GF-D8 (cell line): ENCODE measurements around the gene CWC22.
"Not testable (repeated sequence)": the region's sequence is repeated elsewhere in the genome, so short reads cannot be mapped to it uniquely, and the experiment has no call there.

Experiments
- DNase-seq: peaks from one replicate; lab custom pipeline; 2025; lab: John Stamatoyannopoulos, UW

Gene CWC22

DNA sequence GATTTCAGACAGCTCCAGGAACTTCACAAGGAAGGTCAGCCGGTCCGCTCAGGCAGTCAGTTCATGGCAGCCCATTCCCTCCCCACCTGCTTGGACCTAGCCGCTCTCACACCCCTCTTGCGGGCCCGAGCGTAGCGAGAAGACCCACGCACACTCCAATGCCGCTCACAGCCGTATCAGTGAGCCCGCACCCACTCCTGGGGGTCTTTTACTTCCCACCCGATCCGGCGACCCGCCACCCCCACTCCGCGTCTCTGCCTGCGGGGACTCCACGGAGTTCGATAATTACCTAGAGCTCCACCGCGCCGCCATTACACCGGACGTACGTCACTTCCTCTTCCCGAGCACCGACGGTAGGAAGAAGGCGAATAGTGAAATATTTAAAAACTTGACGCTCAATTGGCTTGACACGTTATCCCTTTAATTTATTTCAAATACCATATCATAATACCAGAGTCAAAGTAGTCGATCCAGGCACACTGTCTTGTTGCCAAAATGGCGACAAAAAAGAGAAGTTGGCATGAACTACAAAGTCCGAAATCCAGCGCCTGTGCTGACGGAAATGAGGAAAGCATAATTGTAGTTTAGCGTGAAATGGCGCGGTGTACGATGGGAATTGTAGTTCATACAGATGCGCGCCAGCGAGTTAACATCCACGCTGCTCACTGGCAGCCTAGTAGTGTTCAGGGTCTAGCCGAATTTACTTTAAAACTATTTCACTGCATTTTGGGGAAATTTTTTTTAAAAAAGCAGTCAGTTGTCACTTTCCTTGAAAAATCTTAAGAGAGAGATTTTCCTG, at the start of gene CWC22:
TSS of gene CWC22 (minus strand) at position 517 of the 799 bp plus-strand sequence. CDS start 13,956 bp downstream, outside the sequence.
- peak; percentile 80 for DNase-seq

DNA sequence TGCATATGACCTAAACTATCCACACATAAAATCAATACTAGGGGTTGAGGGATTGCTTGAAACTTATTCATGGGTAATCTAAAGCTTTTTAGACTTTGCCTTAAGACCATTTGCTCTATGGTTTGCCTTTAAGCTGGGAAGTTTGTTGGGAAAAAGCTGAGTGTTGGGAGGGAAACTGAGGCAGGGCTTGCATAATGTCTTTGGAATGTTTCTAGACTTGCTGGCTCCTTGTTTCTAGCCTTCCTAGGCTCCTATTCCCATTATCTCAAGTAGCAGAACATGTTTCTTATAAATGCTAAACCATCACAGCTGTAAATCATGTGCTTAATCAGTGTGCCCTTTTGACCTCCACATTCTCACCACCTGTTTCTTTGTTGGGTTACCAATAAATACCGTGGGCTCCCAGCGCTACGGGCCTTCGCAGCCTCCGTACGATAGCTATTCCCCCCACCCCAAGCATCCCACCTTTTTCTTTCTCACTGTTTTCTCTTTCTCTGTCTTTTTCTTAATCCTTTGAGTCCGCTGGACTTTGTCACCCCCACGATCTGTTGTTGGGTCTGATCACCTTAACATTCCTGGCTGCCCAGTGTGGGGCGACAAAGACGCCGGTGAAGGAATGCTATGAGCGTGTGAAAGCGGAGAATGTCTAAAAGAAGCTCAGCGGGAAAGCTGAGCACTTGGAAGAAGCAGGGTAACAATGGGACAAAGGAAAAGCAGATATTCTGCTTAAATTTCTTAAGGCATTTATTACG, 49.4 kb upstream of the CWC22 start:
- DNase-seq, result no peak

DNA sequence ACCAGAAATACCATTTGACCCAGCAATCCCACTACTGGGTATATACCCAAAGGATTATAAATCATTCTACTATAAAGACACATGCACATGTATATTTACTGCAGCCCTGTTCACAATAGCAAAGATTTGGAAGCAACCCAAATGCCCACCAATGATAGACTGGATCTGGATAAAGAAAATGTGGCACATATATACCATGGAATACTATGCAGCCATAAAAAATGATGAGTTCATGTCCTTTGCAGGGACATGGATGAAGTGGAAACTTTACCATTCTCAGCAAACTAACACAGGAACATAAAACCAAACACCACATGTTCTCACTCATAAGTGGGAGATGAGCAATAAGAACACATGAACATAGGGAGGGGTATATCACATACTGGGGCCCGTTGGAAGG, 47.5 kb upstream of the CWC22 start:
- not testable (repeated sequence) for DNase-seq

DNA sequence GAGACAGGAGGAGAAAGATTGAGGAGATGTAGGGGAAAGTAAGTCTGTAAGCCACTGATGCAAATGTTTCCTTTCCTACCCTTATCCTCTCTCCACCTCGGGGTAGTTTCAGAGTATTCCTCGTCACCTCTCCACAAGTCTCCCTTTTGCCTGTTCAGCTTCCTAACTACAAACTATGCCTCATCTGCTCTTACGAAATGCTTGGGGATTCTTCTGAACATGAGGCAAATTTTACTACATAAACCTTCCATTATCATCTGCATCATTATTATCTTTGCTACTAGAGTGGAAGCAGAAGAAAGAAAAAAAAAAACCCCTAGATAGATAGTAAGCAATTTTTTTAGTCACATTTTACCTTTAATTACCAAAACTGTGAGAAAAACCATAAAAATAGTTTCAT, 43.1 kb upstream of the CWC22 start:
- no peak for DNase-seq

DNA sequence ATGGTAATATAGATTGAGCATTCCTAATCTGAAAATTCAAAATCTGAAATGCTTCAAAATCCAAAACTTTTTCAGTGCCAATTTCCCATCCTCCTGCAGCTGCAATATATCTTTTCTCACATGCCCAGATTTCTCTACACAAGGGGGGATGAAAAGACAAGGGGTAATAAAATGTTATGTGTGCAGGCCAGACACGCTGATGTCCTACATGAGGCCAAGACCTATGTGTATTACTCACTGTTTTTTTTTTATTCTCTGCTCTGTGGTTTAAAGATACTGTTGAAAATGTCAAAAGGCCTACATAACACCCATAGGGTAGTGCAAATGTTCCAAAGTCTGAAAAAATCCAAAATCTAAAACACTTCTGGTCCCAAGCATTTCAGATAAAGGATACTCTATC, 41.2 kb upstream of the CWC22 start:
- no peak for DNase-seq

DNA sequence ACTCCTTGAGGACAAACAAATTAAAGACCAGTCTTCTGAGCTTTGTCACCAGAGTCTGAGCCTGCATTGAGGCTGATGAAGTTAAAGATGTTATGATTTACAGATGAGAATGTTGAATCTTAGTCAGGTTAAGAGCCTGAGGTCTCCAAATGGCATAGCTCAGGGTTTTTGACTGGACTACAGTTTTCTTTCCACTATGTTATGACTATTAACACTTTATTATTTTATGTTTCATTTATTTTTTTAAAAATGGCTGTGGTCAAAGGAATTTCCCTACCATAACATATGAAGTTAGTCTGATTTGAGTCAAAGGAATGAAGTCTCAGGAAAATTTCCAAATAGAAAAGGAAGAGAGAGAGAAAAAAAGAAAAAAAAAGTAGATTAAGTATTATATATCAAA, 39.7 kb upstream of the CWC22 start:
- DNase-seq, result no peak

DNA sequence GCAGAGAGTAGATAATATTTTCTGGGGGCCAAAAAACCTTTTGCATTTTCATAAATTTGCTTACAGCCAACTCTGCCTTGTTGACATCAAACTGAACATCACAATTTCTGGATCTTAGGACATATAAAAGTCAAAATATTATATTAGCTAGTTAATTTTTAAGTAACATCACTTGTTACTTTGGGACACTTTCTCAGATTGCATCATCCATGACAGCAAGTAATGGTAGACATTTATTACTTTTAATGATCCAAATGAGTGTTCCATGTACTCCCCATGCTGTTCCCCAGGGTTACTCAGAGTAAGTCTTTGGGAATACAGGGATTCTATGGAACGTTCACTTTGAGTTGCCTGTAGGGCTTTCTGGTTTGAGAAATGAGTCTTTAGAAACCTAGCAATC, 39.1 kb upstream of the CWC22 start:
- no peak for DNase-seq

DNA sequence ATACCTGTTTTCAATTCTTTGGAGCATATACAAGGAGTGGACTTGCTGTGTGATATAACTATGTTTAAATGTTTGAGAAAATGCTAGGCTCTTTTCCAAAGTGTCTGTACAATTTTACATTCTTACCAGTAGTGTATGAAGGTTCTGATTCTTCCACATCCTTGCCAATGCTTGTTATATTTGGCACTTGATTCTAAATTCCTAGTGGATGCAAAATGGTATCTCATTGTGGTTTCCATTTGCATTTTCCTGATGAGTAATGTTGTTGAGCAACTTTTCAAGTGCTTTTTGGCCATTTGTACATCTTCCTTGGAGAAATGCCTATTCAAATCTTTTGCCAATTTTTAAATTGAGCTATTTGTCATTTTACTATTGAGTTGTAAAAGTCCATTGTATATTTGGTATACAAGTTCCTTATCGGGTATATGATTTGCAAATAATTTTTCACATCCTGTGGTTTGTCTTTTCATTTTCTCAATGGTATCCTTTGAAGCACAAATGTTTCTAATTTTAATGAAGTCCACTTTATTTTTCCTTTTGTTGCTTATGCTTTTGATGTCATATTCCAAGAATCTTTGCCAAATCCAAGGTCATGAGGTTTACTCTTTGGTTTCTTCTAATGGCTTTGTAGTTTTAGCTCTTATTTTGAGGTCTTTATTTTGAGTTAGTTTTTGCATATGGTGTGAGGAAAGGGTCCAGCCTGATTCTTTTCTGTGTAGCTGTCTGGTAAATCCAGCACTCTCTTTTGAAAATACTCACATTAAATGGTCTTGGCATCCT, 33.2 kb upstream of the CWC22 start:
- DNase-seq, result no peak

DNA sequence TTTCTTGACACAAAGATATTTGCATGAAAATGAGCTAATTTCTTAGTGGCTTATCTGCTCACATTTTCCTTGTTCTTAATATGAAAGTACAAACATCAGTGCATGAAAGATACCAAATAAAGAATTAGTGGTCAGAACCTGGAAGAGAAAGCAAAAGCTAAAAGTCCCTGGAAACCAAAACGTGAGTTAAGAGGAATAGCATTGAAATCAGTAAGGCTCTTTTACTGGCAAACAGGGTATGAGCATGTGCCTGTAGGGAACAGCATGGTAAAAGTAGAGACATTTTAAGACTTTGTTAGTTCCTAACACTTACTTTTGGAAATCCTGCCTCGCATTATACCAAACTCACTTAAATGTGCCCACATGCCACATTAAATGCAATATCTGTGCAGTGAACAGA, 31.9 kb upstream of the CWC22 start:
- no peak for DNase-seq

DNA sequence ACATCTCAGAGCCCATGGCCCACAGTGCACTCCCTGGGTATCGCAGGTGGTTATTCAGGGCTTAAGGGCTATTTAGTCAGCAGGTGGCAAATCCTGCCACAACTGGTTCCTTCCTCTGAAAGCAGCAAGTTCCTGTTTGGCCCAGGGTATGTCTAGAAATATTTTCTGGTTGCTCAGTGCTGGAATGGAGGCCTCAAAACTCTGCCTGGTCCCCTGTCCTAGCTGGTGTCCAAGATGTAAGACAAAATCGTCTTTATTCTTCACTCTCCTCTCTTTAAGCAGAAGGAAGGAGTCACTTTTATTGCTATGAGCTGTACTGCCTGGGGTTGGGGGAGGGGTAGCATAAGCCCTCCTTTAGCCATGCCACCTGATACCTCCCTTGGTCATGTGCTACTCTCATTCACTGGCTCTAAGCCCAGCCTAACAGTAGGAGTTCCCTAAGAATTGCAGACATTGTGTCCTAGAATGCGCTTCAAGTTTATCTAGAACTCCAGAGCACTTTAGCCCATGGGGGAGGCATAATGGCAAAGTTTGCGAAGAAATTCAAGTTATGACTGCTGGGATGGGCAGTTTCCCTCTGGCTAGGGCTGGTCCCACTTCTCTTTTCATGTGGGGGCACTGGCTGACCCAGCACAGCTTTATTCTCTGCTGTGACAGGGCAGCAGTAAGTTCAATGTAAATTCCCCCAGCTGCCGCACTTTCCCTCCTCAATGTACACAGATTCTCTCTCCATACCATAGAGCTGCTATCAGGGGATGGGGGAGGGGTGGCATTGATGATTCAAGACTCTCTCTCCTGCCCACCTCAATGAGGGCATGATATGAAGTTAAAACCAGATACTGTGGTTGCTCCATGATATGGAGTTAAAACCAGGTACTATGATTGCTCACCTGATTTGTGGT, 27.1 kb upstream of the CWC22 start:
- DNase-seq, result no peak

DNA sequence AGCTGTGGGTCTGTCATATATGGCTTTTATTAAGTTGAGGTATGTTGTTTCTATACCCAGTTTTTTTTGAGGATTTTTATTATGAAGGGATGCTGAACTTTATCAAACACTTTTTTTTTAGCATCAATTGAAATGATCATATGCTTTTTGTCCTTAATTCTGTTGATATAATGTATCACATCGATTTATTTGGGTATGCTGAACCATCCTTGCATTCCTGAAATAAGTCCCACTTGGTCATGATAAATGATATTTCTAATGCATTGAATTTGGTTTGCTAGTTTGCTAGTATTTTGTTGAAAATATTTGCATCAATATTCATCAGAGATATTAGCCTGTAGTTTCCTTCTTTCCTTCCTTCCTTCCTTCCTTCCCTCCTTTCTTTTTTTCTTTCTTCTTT, 22.5 kb upstream of the CWC22 start:
- no peak for DNase-seq

DNA sequence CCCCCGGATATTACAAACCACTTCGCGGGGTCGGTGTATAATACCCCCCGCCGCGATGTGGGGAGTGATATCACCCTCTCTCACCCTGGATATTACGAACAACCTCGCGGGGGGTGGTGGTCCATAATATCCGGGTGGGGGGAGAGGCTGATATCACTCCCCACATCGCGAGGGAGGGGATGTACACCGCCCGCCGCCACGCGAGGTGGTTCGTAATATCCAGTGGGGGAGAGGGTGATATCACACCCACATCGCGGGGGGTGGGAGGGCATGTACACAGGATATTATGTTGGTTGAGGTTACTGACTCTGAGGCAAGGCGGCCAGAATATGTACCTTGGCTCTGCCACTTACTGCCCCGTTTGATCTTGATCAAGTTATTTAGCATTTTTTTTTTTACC, 14.8 kb upstream of the CWC22 start:
- no peak for DNase-seq

DNA sequence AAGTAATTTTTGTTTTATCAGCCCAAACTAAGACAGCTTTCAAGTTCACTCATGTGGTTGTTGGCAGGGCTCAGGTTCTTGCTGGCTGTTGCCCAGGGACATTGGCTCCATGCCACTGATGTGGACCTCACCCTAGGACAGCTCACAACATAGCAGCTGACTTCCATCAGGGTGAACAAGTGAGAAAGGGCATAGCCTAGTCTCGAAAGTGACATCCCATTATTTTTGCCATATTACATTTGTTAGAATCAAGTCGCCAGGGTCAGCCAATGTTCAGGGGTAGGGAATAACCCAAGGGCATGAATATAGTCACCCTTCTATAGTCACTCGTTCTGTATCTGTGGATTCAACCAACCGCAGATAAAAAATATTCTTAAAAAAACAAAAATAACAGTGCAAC, 10.7 kb upstream of the CWC22 start:
- no peak for DNase-seq

DNA sequence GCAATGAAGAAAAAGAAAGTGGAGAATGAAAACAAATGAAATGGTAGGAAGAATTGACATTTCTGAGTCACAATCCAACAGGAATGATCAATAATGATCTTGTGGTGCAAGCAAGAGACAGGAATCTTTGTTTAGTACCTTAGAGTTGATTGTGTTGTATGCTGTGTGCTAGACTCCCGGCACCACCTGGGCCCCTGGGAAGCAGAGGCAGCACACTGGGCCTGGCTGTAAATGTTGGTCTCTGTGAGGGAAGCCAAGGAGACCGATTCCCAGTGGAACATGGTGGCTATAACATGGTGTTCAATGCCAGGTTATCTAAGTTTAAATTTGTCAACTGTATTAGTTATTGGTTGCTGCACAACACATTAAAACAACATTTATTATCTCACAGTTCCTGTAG, 9.8 kb upstream of the CWC22 start:
- no peak for DNase-seq

DNA sequence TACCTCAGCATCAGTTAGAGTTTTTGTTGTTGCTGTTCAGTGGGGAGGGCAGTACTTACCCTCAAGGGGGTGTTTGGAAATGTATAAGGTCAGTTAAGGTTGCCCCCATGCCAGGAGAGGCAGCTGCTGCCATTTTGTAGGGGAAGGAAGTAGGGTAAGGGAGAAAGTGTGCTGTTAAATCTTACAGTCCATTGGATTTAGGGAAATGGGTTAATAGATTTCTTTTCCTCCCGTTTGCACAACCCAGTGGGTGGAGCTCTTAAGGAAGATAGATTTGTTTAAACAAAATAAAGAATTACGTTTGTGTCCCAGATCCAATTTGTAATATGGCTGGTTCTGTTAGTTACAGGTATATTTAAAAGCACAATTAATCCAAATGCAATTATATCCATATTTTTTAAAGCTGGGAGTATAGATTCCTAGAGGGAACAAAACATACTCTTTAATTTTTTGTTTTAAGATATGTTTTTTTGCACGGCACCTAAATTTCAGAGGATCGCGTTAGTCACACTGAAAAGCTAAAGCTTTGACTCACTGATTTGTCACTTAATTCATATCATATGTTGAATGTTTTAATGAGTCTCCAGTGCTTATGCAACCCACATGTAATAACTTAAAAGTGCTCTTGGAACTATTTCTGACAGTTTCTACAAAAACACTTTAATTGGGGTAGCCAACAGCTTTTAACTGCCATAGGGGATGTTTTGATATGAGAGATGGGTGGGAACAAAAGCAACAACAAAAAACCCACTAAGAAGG, 9.0 kb upstream of the CWC22 start:
- no peak for DNase-seq

DNA sequence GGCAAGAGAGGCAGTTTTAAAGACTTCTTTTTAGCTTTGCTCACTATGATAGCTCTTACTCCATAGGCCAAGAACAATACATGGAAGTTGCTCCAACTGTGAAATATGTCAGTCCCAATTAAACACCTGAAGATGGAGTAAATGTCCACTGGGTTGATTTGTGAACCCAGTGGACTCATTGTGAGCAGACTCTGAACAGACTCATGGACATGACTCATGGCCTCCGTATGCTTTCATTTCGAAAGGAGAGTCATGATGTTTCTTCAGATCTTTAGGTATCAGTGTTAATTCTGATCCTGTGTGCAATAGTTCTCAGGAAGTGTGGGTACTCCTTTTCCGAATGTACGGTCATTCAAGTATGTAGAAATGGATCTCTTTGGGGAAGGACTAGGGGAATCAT, 5.4 kb upstream of the CWC22 start:
- no peak for DNase-seq

DNA sequence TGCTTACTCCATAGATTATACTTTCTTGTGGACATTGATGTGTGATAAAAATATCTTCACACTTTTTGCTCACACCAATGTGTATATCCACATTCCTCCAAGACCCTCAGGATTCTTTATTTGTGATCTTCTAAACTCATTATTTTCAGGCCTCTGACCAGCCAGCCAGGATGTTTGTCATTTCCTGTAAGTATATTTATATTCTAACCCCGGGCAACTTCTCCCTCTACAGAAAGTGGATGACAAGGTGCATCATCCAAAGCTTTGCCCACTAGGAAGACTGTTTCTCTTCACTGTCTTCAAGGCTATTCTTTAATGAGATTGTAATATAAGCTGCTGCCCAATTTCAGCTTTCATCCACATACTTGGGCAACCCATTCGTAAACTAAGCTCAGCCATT, 3.6 kb upstream of the CWC22 start:
- DNase-seq, result no peak

DNA sequence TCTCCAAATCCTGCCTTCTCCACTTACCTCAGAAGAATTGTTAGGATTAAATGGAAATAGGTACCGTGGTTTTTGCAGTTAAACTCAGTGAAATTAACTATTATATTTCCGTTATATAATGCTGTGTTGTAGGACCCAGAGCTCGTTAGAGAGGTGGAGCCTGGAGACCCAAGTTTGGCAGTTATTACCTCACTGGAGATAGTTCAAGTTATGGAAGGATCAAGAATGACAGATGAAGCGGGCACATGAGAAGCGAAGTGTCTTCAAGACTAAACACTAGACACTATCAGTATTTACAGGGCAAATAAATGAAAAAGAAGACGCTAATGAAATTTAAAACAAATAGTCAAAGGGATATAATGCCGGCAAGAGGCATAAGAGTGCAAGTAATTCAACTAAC, 866 bp downstream of the CWC22 start:
- no peak for DNase-seq

DNA sequence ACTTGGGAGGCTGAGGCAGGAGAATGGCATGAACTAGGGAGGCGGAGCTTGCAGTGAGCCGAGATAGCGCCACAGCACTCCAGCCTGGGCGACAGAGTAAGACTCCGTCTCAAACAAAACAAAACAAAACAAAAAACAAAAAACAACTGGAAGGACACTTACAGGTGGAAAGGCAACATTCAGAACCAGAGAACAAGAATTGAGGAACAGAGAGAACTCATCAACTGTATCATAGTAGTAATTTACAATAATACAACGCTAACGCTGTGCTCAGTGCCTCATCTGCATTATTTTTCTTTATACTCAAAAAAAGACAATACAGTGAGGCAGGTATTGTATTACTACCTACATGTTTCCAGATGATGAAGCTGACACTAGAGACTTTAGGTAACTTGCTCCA, 1.6 kb downstream of the CWC22 start:
- DNase-seq, result not testable (repeated sequence)

DNA sequence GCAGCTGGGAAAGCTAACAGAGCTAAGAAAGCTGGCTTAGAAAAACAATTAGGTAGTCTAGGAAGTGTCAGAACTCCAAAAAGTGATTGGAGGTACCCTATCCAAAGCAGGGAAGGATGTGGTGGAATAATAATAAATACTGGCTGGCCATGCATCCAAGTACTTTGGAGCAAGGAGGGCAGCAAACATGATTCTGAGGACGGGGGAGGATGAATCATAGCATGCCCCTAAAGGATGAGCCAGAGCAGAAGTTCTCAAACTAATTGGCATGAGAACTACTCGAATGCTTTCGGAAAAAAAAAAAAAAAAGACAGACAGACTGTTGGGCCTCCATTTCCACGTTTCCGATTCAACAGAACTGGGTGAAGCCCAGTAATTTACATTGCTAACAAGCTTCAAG, 2.4 kb downstream of the CWC22 start:
- no peak for DNase-seq

DNA sequence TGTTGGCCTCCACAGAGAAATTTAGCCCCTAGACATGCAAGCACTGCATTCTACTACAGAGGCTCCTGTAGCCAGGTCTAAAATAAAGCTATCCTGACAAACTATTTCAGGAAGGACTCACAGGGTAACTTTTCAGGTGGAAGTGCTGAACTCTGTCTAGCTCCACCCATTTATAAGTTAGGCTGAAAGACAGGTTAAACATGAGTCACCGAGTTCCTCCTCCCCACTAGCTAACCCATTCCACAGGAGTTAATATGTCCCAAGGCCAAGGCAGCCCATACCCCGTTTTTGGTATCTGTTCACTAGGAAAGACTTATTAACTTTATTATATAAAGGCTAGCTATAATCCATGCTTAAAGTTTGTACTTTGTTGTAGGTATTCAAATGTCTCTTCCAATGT, 3.5 kb downstream of the CWC22 start:
- DNase-seq, result no peak
